GM06990 (cell line): ENCODE data around the gene MXD3.

Source experiments
- DNase-seq: peaks from one replicate; pipeline ENCODE4 v3.0.0-alpha.2; 2011; ENCODE audit not compliant: insufficient read length; ENCODE audit errors: extremely low read depth
- H3K27me3 ChIP-seq: replicated peaks from 2 replicates; pipeline ENCODE4 v1.6.0; 2011; ENCODE audit warnings: low read length; ENCODE audit not compliant: control insufficient read depth, insufficient read depth
- H3K36me3 ChIP-seq: 2 replicates; pipeline ENCODE4 v1.5.1; 2011; ENCODE audit warnings: low read length; ENCODE audit not compliant: control insufficient read depth, insufficient read depth
- H3K4me3 ChIP-seq: replicated peaks from 2 replicates; pipeline ENCODE4 v1.5.1; 2011; ENCODE audit warnings: low read depth, mild to moderate bottlenecking, control low read depth, low read length
- CTCF ChIP-seq: IDR thresholded peaks from 2 replicates; pipeline ENCODE4 v1.5.1; 2011; ENCODE audit warnings: low read length, control low read depth, mild to moderate bottlenecking, inconsistent platforms; ENCODE audit not compliant: insufficient read depth, poor library complexity, severe bottlenecking

The MXD3 gene

DNA sequence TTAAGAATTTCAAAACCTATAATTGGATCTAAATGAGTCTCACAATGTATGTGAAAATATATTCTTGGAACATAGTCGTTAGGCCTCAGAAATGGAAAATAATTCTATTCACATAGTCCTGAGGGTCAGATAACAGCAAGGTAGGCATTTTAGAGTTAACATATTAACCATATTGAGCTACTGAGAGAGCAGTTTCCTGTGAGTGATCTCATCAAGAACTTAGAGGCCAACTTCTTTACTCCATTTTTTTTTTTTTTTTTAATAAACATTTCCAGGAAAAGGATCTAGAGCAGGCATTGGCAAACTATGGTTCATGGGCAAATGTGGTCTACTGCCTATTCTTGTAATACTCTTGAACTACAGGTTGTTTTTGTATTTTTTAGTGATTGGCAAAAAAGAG is 34.8 kb downstream of the MXD3 start:
- no peaks in the 10 kb centered on the region for H3K27me3 ChIP-seq
- H3K4me3 ChIP-seq = no peak overlapping the region
- peaks cover 12% of the 10 kb centered on the region for H3K36me3 ChIP-seq
- no peak for DNase-seq
- no peak for TF ChIP-seq CTCF

DNA sequence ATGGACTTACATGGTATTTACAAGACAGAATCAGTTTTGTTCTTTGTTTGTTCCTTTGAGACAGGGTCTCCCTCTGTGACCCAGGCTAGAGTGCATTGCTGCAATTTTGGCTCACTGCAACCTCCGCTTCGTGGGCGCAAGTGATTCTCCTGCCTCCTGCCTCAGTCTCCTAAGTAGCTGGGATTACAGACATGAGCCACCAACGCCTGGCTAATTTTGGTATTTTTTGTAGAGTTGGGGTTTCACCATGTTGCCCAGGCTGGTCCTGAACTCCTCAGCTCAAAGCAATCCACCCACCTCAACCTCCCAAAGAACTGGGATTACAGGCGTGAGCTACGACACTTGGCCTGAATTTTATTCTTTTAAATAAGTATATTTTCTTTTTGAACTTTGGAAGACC is 35.8 kb downstream of the MXD3 start:
- no peak for DNase-seq

DNA sequence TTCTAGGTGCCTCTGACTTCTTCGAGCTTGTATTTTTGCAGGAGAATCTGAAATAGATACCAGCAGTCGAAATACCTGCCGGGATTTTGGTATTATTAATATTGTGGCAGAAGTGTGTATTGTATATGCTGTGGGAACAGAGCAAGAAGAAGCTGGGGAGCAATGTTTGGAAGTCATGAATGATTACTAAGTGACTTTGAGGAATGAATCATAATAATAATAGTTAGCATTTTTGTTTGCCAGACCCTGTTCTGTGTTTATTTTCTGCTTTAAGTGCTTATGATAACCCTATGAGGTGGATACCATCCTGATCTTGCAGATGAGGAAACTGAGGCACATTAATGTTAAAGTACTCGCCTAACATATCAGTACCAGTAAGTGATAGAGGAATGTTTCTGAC is 40.6 kb downstream of the MXD3 start:
- no peak overlapping the region for H3K4me3 ChIP-seq
- TF ChIP-seq CTCF = no peak
- no peak for DNase-seq
- H3K36me3 ChIP-seq = peaks cover 15% of the 10 kb centered on the region
- no peaks in the 10 kb centered on the region for H3K27me3 ChIP-seq

More for the DNA sequence above, 35.8 kb downstream of the MXD3 start:
- H3K27me3 ChIP-seq = no peaks in the 10 kb centered on the region
- H3K36me3 ChIP-seq = peaks cover 10% of the 10 kb centered on the region
- no peak for TF ChIP-seq CTCF
- H3K4me3 ChIP-seq = no peak overlapping the region

DNA sequence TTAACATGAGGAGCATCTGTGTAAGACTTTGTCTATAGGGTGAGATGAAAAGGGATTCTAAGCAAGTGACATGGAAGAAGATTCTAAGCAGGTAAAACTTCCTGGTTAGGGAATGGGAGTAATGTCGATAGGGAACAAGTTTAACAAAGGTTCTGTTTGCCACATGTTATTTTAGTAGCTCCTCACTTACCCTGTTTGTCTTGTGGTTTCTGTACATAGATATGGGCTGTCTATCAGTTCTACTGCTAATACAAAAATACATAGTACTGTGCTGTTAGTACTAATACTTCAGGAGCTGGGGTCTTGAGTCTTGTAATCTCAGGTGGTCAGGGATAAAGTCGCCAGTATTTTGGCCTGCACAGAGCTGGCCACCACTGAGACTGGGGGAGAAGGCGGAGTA is 41.0 kb downstream of the MXD3 start:
- Histone ChIP-seq H3K36me3 (peaks cover 16% of the 10 kb centered on the region), H3K27me3 (no peaks in the 10 kb centered on the region), H3K4me3 (no peak overlapping the region)
- TF ChIP-seq CTCF = no peak
- no peak for DNase-seq

DNA sequence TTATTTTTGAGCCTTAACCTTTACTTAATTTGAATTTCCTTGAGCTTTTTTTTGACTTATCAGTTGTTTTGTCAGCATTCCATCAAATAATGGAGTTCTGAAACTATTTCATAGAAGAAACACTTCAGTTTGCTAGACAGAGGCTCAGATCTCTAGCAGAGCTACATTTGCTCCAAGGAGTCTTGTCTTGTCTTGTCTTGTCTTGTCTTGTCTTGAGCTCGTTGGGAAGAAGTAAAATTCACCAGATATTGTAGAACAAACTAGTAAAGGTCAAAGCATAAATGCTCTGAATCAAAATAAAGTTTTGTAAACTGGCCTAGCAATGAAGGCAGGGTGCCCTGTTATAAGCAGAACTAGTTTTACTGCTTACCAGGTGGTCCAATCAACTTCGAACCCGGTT is 41.7 kb downstream of the MXD3 start:
- TF ChIP-seq CTCF = no peak
- no peak for DNase-seq
- peaks cover 16% of the 10 kb centered on the region for H3K36me3 ChIP-seq
- no peaks in the 10 kb centered on the region for H3K27me3 ChIP-seq
- no peak overlapping the region for H3K4me3 ChIP-seq

GRCh38 chr5:177269232-177269895 is 42.3 kb downstream of the MXD3 start:
- Histone ChIP-seq H3K4me3 (no peak overlapping the region), H3K36me3 (peaks cover 16% of the 10 kb centered on the region), H3K27me3 (no peaks in the 10 kb centered on the region)
- no peak for TF ChIP-seq CTCF
- DNase-seq = no peak
